Kidney (tissue), 22 donors: ENCODE data around the gene EIF3L. TPM values are rescaled to one million over a fixed set of nuclear protein-coding genes. Genes with fewer than 3 reads are reported as not detected.
"Not testable (repeated sequence)": the region's sequence is repeated elsewhere in the genome, so short reads cannot be mapped to it uniquely, and the experiment has no call there.

Source experiments
- DNase-seq, 5 donors: peaks; one replicate each; pipeline ENCODE4 v3.0.0-alpha.2; 2013 to 2020
- FAIRE-seq: peaks from 2 replicates; lab custom pipeline; 2012; peaks lifted over from hg19 to GRCh38; lab: Jason Lieb, UNC
- H3K27ac ChIP-seq, 2 donors: one replicate each; pipeline ENCODE4 v1.7.0; 2013; ENCODE audit warnings: low read depth in 2 of 2, low read length in 2 of 2, inconsistent platforms in 1 of 2
- H3K27me3 ChIP-seq: one replicate; pipeline ENCODE4 v1.7.1; 2013; ENCODE audit warnings: low read length, inconsistent platforms; ENCODE audit not compliant: control insufficient read depth, insufficient read depth
- H3K36me3 ChIP-seq, 3 donors: one replicate each; pipeline versions ENCODE4 v1.7.0 to v1.7.1; 2013; ENCODE audit warnings: low read length in 3 of 3, control low read depth in 1 of 3, inconsistent platforms in 1 of 3; ENCODE audit not compliant: insufficient read depth in 3 of 3, control insufficient read depth in 2 of 3
- H3K4me1 ChIP-seq, 3 donors: one replicate each; pipeline versions ENCODE4 v1.7.0 to v1.7.1; 2013; ENCODE audit warnings: low read length in 3 of 3, inconsistent platforms in 1 of 3, low read depth in 1 of 3; ENCODE audit not compliant: control insufficient read depth in 2 of 3, insufficient read depth in 2 of 3
- H3K4me3 ChIP-seq, 3 donors: one replicate each; pipeline versions ENCODE4 v1.7.0 to v1.8.1; 2013; ENCODE audit warnings: low read length in 3 of 3, control low read depth in 1 of 3, inconsistent platforms in 1 of 3
- H3K9ac ChIP-seq, 3 donors: one replicate each; pipeline versions ENCODE4 v1.7.0 to v1.7.1; 2013; ENCODE audit warnings: low read length in 3 of 3, control low read depth in 1 of 3, inconsistent platforms in 1 of 3
- H3K9me3 ChIP-seq, 3 donors: one replicate each; pipeline versions ENCODE4 v1.7.0 to v1.7.1; 2013; ENCODE audit warnings: low read length in 3 of 3, control low read depth in 1 of 3, inconsistent platforms in 1 of 3; ENCODE audit not compliant: control insufficient read depth in 2 of 3, insufficient read depth in 1 of 3
- CTCF ChIP-seq: IDR thresholded peaks from 3 replicates; pipeline ENCODE4 v1.5.1; 2012; ENCODE audit warnings: mild to moderate bottlenecking, moderate library complexity, borderline replicate concordance; ENCODE audit not compliant: insufficient read depth; ENCODE audit errors: extremely low read depth
- intact Hi-C: fragments of 100-400 bp; cut with DNase I; formaldehyde crosslinking; loops from one replicate; pipeline ENCODE4 v1.11.1; 2022
- long read RNA-seq, 10 donors: library from polyadenylated mRNA in 1 of 10; unstranded in 1 of 10; transcript quantifications; one replicate each; pipeline ENCODE4 v2.0.0 and lab custom pipeline, GENCODE V29; 2021 to 2026
- polyA plus RNA-seq: library from polyadenylated mRNA; stranded (reverse); fragments of 350-450 nt; fragmentation: Illumina TruSeq; extraction: RNeasy Lipid Tissue Mini Kit (QIAGEN cat#74804); gene quantifications from one replicate; pipeline ENCODE4 v1.2.3, GENCODE V29; 2014; ENCODE audit warnings: low read depth, low replicate concordance; ENCODE audit not compliant: insufficient read depth
- total RNA-seq: library from RNA; stranded (reverse); fragmentation: NEBNext Ultra II Directional; extraction: Animal tissue kit (Norgen Biotek cat#: 25700); gene quantifications from one replicate; pipeline ENCODE4 v1.2.1, GENCODE V29; 2021
- donor health status: control.
- donor health status: control.
- donor health status: control.
- donor health status: control.
- donor health status: control.
- donor health status: DM: yes; HTN: yes; CAD: no.
- donor health status: Normal renal cell carcinoma (clear cell type).

Gene EIF3L
- total RNA-seq (352 TPM), polyA plus RNA-seq (376 TPM)
- long read RNA-seq, donor 1, transcript EIF3L-209 (2 exons, 348 nt): minor isoform, 18 of 198 reads
- long read RNA-seq, donor 1, transcript EIF3L-203 (13 exons, 3,220 nt): major isoform, 95 of 198 reads
- long read RNA-seq, donor 1, partial matches to known transcripts: 83 of 198 reads
- long read RNA-seq, donor 1, other reads (novel, unspliced or antisense): 0 of 198 reads
- long read RNA-seq, donor 2, transcript EIF3L-209 (2 exons, 348 nt): minor isoform, 16 of 199 reads
- long read RNA-seq, donor 2, transcript EIF3L-203 (13 exons, 3,220 nt): major isoform, 128 of 199 reads
- long read RNA-seq, donor 2, partial matches to known transcripts: 49 of 199 reads
- long read RNA-seq, donor 2, other reads (novel, unspliced or antisense): 5 of 199 reads
- long read RNA-seq, donor 3, transcript EIF3L-209 (2 exons, 348 nt): minor isoform, 7 of 234 reads
- long read RNA-seq, donor 3, transcript EIF3L-203 (13 exons, 3,220 nt): major isoform, 140 of 234 reads
- long read RNA-seq, donor 3, partial matches to known transcripts: 85 of 234 reads
- long read RNA-seq, donor 3, other reads (novel, unspliced or antisense): 0 of 234 reads
- long read RNA-seq, donor 4, transcript EIF3L-209 (2 exons, 348 nt): minor isoform, 7 of 165 reads
- long read RNA-seq, donor 4, transcript EIF3L-203 (13 exons, 3,220 nt): major isoform, 119 of 165 reads
- long read RNA-seq, donor 4, partial matches to known transcripts: 37 of 165 reads
- long read RNA-seq, donor 4, other reads (novel, unspliced or antisense): 0 of 165 reads
- long read RNA-seq, donor 5, transcript EIF3L-203 (13 exons, 3,220 nt): major isoform, 17 of 19 reads
- long read RNA-seq, donor 5, partial matches to known transcripts: 0 of 19 reads
- long read RNA-seq, donor 5, other reads (novel, unspliced or antisense): 0 of 19 reads
- long read RNA-seq, donor 6, transcript EIF3L-203 (13 exons, 3,220 nt): major isoform, 271 of 561 reads
- long read RNA-seq, donor 6, transcript EIF3L-213 (6 exons, 1,294 nt): minor isoform, 9 of 561 reads
- long read RNA-seq, donor 6, transcript EIF3L-209 (2 exons, 348 nt): minor isoform, 31 of 561 reads
- long read RNA-seq, donor 6, partial matches to known transcripts: 240 of 561 reads
- long read RNA-seq, donor 6, other reads (novel, unspliced or antisense): 5 of 561 reads
- long read RNA-seq, donor 7, transcript EIF3L-203 (13 exons, 3,220 nt): major isoform, 191 of 239 reads
- long read RNA-seq, donor 7, partial matches to known transcripts: 35 of 239 reads
- long read RNA-seq, donor 7, other reads (novel, unspliced or antisense): 11 of 239 reads
- long read RNA-seq, donor 8, transcript EIF3L-209 (2 exons, 348 nt): minor isoform, 10 of 196 reads
- long read RNA-seq, donor 8, transcript EIF3L-203 (13 exons, 3,220 nt): major isoform, 83 of 196 reads
- long read RNA-seq, donor 8, partial matches to known transcripts: 101 of 196 reads
- long read RNA-seq, donor 8, other reads (novel, unspliced or antisense): 0 of 196 reads
- long read RNA-seq, donor 9, transcript EIF3L-203 (13 exons, 3,220 nt): major isoform, 69 of 107 reads
- long read RNA-seq, donor 9, transcript EIF3L-209 (2 exons, 348 nt): minor isoform, 5 of 107 reads
- long read RNA-seq, donor 9, partial matches to known transcripts: 33 of 107 reads
- long read RNA-seq, donor 9, other reads (novel, unspliced or antisense): 0 of 107 reads
- long read RNA-seq, donor 10, transcript EIF3L-203 (13 exons, 3,220 nt): major isoform, 76 of 178 reads
- long read RNA-seq, donor 10, transcript EIF3L-209 (2 exons, 348 nt): minor isoform, 27 of 178 reads
- long read RNA-seq, donor 10, partial matches to known transcripts: 71 of 178 reads
- long read RNA-seq, donor 10, other reads (novel, unspliced or antisense): 0 of 178 reads

GRCh38 chr22:37849089-37849751, at the start of gene EIF3L:
TSS of gene EIF3L (plus strand) at chr22:37849419. CDS start at chr22:37849450, 31 bp downstream.
- Histone ChIP-seq H3K27me3 (no peaks in the 10 kb centered on the region), H3K27ac (peak within 1 kb of the TSS; percentile 69 to 84), H3K9me3 (no peaks in the 10 kb centered on the region), H3K4me3 (peak within 1 kb of the TSS; percentile 95 to 100 (median 99)), H3K4me1 (peaks cover 0 to 7% (median 0%) of the 10 kb centered on the region in 3 donors), H3K9ac (peak within 1 kb of the TSS; percentile 92 to 99 (median 93)), H3K36me3 (peaks cover 8 to 15% (median 11%) of the 10 kb centered on the region in 3 donors)
- FAIRE-seq (no peak), DNase-seq (peak; percentile 93 to 96 (median 95))
- TF ChIP-seq CTCF: no peak
- intact Hi-C loops: no loop called here

GRCh38 chr22:37799979-37800378, 49.2 kb upstream of the EIF3L start:
- intact Hi-C loops: loop anchor here (10.0 kb wide), 1 partner anchor 155 kb away; no protein-coding TSS in a partner anchor
- not testable (repeated sequence) for H3K9ac ChIP-seq, H3K27me3 ChIP-seq, FAIRE-seq, H3K4me1 ChIP-seq, H3K36me3 ChIP-seq, DNase-seq, H3K4me3 ChIP-seq, H3K9me3 ChIP-seq, H3K27ac ChIP-seq

GRCh38 chr22:37801946-37802309, 47.3 kb upstream of the EIF3L start:
- H3K27ac ChIP-seq: no peak overlapping the region
- DNase-seq (peak in 3 of 5 donors; percentile 62 to 83 (median 79)), FAIRE-seq (no peak)
- H3K27me3 ChIP-seq: no peaks in the 10 kb centered on the region
- peak overlapping the region in 2 of 3 donors; percentile 32 to 80 for H3K9ac ChIP-seq
- H3K36me3 ChIP-seq: no peaks in the 10 kb centered on the region
- peak overlapping the region; percentile 41 to 71 (median 50) for H3K4me3 ChIP-seq
- H3K9me3 ChIP-seq: no peaks in the 10 kb centered on the region
- H3K4me1 ChIP-seq: peaks cover 0 to 15% (median 13%) of the 10 kb centered on the region in 3 donors
- intact Hi-C loops: no loop called here
- TF ChIP-seq CTCF: no peak
